GM12874 (cell line): ENCODE measurements around the gene HOXC9.

ENCODE experiments used
- CTCF ChIP-seq: IDR thresholded peaks from 2 replicates; pipeline ENCODE4 v1.5.1; 2011; ENCODE audit warnings: low read depth, mild to moderate bottlenecking, control low read depth, low read length, moderate library complexity; ENCODE audit not compliant: insufficient read depth

The HOXC9 gene

GRCh38 chr12:53988541-53989226 lies 11.3 kb upstream of the HOXC9 start:
- TF ChIP-seq CTCF, result no peak

- TF ChIP-seq CTCF, result peak; percentile 49
Observed at GRCh38 chr12:53989227-53990113, 10.5 kb upstream of the HOXC9 start.

- no peak for TF ChIP-seq CTCF
Observed at GRCh38 chr12:53990311-53991076, 9.5 kb upstream of the HOXC9 start.

- no peak for TF ChIP-seq CTCF
Observed at GRCh38 chr12:53991077-53991460, 8.9 kb upstream of the HOXC9 start.

- TF ChIP-seq CTCF, result no peak
Observed at GRCh38 chr12:53992377-53992889, 7.5 kb upstream of the HOXC9 start.

GRCh38 chr12:53993162-53994008 lies 6.6 kb upstream of the HOXC9 start:
- no peak for TF ChIP-seq CTCF
